Smooth muscle cell of trachea (primary cell): ENCODE measurements around the gene SPATA2L. TPM values are rescaled to one million over a fixed set of nuclear protein-coding genes. Genes with fewer than 3 reads are reported as not detected.

Experiments
- total RNA-seq: library from RNA; depleted of rRNA; stranded (reverse); fragments of >200 nt; gene quantifications from 2 replicates; pipeline ENCODE4 v1.2.1, GENCODE V29; 2014

SPATA2L gene
- total RNA-seq: 7.7 and 14.2 TPM in 2 replicates

GRCh38 chr16:89701425-89702406 lies at the start of gene SPATA2L:
Gene SPATA2L, minus strand, starts transcription at chr16:89701705. Its CDS starts 473 bp downstream, at chr16:89701232.

GRCh38 chr16:89720813-89721545 lies 19.5 kb upstream of the SPATA2L start, which contains the start of the genes VPS9D1 and ZNF276:
Gene VPS9D1, minus strand, starts transcription at chr16:89720898. Its CDS starts 37 bp downstream, at chr16:89720861.
Gene ZNF276, plus strand, starts transcription at chr16:89721537. Its CDS starts 104 bp downstream, at chr16:89721641.

GRCh38 chr16:89686520-89687091 lies 14.9 kb downstream of the SPATA2L start, which contains the start of gene CDK10:
Gene CDK10, plus strand, starts transcription at chr16:89686689. Its CDS starts 22 bp downstream, at chr16:89686711.

GRCh38 chr16:89657442-89658220 lies 43.9 kb downstream of the SPATA2L start, which contains the start of the genes CHMP1A and SPATA33:
Gene CHMP1A, minus strand, starts transcription at chr16:89657708. Its CDS starts 120 bp downstream, at chr16:89657588.
Gene SPATA33, plus strand, starts transcription at chr16:89657836. Its CDS starts 76 bp downstream, at chr16:89657912.

Other genes with a start within 250 kb of the SPATA2L start
- 66.0 and 79.3 TPM in 2 replicates for gene ANKRD11, start 211.1 kb downstream of the SPATA2L start, total RNA-seq
- gene SPG7, start 193.3 kb downstream of the SPATA2L start, total RNA-seq: 139 and 154 TPM in 2 replicates
- gene RPL13, start 141.0 kb downstream of the SPATA2L start, total RNA-seq: 2,383 and 3,310 TPM in 2 replicates
- 15.6 and 31.6 TPM in 2 replicates for gene CPNE7, start 125.9 kb downstream of the SPATA2L start, total RNA-seq
- 0.33 TPM in 1 of 2 replicates, not detected in the other for gene DPEP1, start 88.1 kb downstream of the SPATA2L start, total RNA-seq
- gene CHMP1A, start 44.0 kb downstream of the SPATA2L start, total RNA-seq: 91.3 and 125 TPM in 2 replicates
- gene SPATA33, start 43.9 kb downstream of the SPATA2L start, total RNA-seq: 2.5 and 3.6 TPM in 2 replicates
- gene CDK10, start 15.0 kb downstream of the SPATA2L start, total RNA-seq: 39.6 and 39.9 TPM in 2 replicates
- 12.8 and 18.2 TPM in 2 replicates for gene VPS9D1, start 19.2 kb upstream of the SPATA2L start, total RNA-seq
- gene ZNF276, start 19.8 kb upstream of the SPATA2L start, total RNA-seq: 12.2 and 16.2 TPM in 2 replicates
- 6.1 and 14.0 TPM in 2 replicates for gene FANCA, start 114.9 kb upstream of the SPATA2L start, total RNA-seq
- gene SPIRE2, start 126.8 kb upstream of the SPATA2L start, total RNA-seq: 2.2 and 3.6 TPM in 2 replicates
- gene TCF25, start 171.9 kb upstream of the SPATA2L start, total RNA-seq: 215 and 233 TPM in 2 replicates
- 7.1 and 10.3 TPM in 2 replicates for gene MC1R, start 217.2 kb upstream of the SPATA2L start, total RNA-seq
- gene TUBB3, start 221.6 kb upstream of the SPATA2L start, total RNA-seq: 559 and 710 TPM in 2 replicates
- 105 and 112 TPM in 2 replicates for gene DEF8, start 247.1 kb upstream of the SPATA2L start, total RNA-seq